Measurements from ENCODE around the gene DHRS13. TPM values are rescaled to one million over a fixed set of nuclear protein-coding genes. Genes with fewer than 3 reads are reported as not detected.

The DHRS13 gene
- total and polyA plus RNA-seq, 7 donors: 2.1 to 15.0 (median 3.9) TPM

DNA sequence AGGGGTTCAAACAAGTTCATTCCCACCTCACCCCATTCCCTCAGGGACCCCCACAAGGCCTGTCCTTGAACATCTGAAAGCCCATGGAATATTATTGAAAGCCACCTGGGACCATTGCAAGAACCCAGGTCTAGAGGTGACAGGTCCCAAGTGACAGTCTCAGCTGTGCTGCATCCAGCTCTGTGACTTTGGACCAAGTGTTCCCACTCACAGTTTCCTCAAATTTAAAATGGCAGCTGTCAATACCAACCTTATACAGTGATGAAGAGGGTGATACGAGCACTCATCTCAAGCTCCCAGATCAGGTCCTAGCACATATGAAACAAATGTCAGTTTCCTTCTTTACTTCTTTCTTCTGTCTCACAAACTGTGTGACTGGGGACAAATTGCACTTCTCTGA is 38.9 kb downstream of the DHRS13 start:
- peaks cover 0 to 27% (median 10%) of the 10 kb centered on the region in 4 donors for H3K36me3 ChIP-seq
- intact Hi-C loops (cut with DNase I): no loop called here
- TF ChIP-seq POLR2A (IDR thresholded peaks at IDR 0.05): no peak
- TF ChIP-seq EP300 (IDR thresholded peaks at IDR 0.05): no peak
- TF ChIP-seq, protein P1, sequence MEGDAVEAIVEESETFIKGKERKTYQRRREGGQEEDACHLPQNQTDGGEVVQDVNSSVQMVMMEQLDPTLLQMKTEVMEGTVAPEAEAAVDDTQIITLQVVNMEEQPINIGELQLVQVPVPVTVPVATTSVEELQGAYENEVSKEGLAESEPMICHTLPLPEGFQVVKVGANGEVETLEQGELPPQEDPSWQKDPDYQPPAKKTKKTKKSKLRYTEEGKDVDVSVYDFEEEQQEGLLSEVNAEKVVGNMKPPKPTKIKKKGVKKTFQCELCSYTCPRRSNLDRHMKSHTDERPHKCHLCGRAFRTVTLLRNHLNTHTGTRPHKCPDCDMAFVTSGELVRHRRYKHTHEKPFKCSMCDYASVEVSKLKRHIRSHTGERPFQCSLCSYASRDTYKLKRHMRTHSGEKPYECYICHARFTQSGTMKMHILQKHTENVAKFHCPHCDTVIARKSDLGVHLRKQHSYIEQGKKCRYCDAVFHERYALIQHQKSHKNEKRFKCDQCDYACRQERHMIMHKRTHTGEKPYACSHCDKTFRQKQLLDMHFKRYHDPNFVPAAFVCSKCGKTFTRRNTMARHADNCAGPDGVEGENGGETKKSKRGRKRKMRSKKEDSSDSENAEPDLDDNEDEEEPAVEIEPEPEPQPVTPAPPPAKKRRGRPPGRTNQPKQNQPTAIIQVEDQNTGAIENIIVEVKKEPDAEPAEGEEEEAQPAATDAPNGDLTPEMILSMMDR (IDR thresholded peaks at IDR 0.05): no peak
- TF ChIP-seq POLR2AphosphoS5 (IDR thresholded peaks at IDR 0.05): no peak
- no peaks in the 10 kb centered on the region for H3K27me3 ChIP-seq
- DNase-seq: no peak
- H3K4me3 ChIP-seq: no peak overlapping the region
- no peak overlapping the region for H3K27ac ChIP-seq
- no peaks in the 10 kb centered on the region for H3K4me1 ChIP-seq
- no peaks in the 10 kb centered on the region for H3K9me3 ChIP-seq
- whole genome bisulfite sequencing, 2 donors: 98% methylated on average over 1 of the region's 1 CpG

DNA sequence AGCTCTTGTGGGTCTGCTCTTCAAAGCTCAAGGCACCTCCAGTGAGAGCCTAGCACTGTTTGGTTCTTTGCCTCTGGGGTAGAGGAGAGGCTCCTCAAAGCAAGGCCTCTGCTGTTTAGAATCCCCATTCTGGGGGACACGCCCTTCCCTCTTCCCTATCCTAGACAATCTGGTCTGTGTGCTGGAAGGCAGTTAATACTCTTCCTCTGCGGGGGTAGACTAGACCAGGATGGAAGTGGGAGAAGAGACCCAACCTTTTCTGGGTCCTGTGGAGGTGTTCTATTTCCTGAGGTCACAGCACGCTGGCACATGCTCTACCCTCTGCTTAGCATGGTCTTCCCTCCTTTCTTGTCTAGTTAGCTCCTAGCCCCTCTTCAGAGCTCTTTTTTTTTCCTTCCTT is 40.3 kb downstream of the DHRS13 start:
- H3K4me3 ChIP-seq: no peak overlapping the region
- TF ChIP-seq POLR2A (IDR thresholded peaks at IDR 0.05) (no peak), POLR2AphosphoS5 (IDR thresholded peaks at IDR 0.05) (no peak), EP300 (IDR thresholded peaks at IDR 0.05) (no peak)
- TF ChIP-seq, protein P1 (IDR thresholded peaks at IDR 0.05): no peak
- 90 to 95% methylated on average over 3 of the region's 3 CpGs for WGBS, 2 donors
- no peaks in the 10 kb centered on the region for H3K27me3 ChIP-seq
- DNase-seq: no peak
- H3K36me3 ChIP-seq: peaks cover 0 to 41% (median 23%) of the 10 kb centered on the region in 4 donors
- H3K4me1 ChIP-seq: no peaks in the 10 kb centered on the region
- H3K9me3 ChIP-seq: no peaks in the 10 kb centered on the region
- intact Hi-C loops (cut with DNase I): no loop called here
- H3K27ac ChIP-seq: no peak overlapping the region

DNA sequence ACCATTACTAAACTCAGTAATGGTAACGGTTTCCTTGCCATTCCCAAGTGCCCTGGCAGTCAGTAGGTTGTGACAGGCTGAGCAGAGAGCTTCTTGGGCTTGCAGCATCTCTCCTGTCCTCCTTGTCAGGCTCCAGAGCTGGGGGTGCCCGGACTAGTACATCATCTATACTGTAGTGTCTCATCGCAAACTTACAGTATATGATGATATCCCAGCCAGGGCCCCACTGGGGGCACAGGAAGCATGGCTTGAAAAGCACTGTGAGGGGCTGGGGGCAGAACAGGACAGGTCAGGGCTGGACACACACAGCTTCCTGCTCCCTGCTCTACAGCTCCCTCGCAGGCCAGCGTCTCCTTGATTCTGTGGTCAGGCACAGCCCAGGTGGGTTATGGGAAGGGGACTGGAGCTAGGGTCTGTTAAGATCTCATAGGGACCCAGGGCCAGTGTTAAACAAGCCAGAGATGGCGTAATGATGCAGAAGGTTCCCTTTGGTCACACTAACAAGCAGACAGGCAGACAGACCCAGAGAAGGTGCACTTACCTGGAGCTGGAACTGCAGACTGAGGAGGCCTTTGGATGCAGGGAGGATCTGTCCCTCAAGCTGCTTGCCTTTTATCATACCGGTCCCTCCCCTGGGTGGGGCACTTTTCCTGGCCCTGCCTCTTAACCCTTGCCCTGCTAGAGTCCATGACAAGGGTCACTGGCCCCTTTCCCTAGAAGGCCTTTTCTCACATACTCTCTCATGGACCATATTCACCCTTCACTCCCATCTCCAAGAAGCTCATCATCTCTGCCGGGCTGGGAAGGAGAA is 41.3 kb downstream of the DHRS13 start:
- Histone ChIP-seq H3K27ac (no peak overlapping the region), H3K4me3 (no peak overlapping the region), H3K9me3 (no peaks in the 10 kb centered on the region), H3K36me3 (peaks cover 0 to 50% (median 24%) of the 10 kb centered on the region in 4 donors), H3K27me3 (no peaks in the 10 kb centered on the region), H3K4me1 (no peaks in the 10 kb centered on the region)
- intact Hi-C loops (cut with DNase I): no loop called here
- WGBS, 2 donors: 65 to 77% methylated on average over 8 of the region's 8 CpGs
- TF ChIP-seq EP300 (IDR thresholded peaks at IDR 0.05): no peak
- TF ChIP-seq, protein P1 (IDR thresholded peaks at IDR 0.05): no peak
- TF ChIP-seq POLR2AphosphoS5 (IDR thresholded peaks at IDR 0.05): no peak
- no peak for TF ChIP-seq POLR2A (IDR thresholded peaks at IDR 0.05)
- no peak for DNase-seq

DNA sequence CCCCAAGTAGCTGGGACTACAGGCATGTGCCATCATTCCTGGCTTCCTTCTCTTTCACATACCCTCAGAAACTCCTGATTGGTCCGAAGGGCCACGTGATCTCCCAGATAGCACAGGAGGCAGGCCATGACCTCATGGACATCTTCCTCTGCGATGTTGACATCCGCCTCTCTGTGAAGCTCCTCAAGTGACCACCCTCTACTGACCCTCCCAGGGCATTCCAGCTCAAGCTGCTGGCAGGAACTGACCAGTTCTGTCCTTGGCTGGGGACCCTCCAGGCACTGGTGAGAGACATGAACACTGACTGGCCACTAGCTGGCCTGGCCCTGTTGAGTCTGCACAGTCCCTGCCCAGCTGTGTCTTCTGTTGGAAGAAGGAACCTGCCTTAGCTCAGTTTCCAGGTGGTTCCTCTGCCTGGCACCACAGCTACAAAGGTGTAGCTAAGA is 42.5 kb downstream of the DHRS13 start:
- no peak for DNase-seq
- H3K4me1 ChIP-seq: peaks cover 0 to 6% (median 4%) of the 10 kb centered on the region in 4 donors
- H3K27ac ChIP-seq: no peak overlapping the region
- peaks cover 0 to 55% (median 24%) of the 10 kb centered on the region in 4 donors for H3K36me3 ChIP-seq
- TF ChIP-seq POLR2AphosphoS5 (IDR thresholded peaks at IDR 0.05): no peak
- TF ChIP-seq POLR2A (IDR thresholded peaks at IDR 0.05): no peak
- TF ChIP-seq, protein P1 (IDR thresholded peaks at IDR 0.05): no peak
- no peak for TF ChIP-seq EP300 (IDR thresholded peaks at IDR 0.05)
- intact Hi-C loops (cut with DNase I): no loop called here
- WGBS, 2 donors: 96 to 97% methylated on average over 4 of the region's 4 CpGs
- H3K9me3 ChIP-seq: no peaks in the 10 kb centered on the region
- no peaks in the 10 kb centered on the region for H3K27me3 ChIP-seq
- H3K4me3 ChIP-seq: no peak overlapping the region

All from sigmoid colon (tissue), 7 donors.